ENCODE data around the gene TMEM179.

DNA sequence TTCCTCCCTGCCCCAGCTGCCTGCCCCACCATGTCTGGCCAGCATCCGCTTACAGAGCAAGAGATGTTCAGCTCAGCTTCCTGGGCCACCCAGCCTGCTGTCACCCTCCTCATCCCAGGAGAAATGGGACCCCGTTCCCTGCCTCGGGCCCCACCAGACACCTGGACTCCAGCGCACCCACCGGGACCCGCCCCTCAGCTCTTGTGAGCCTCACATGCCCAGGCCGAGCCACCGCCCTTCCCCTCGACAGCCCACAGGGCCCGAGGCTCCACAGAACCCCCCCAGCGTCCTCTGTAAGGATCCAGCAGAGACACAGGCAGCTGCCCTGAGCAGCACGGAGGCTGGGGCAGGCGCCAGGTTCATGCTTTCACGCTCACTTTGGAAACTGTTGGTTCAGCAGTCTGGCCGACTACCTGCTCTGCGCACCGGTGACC lies 43.4 kb downstream of the TMEM179 start:
- TF ChIP-seq SIN3A (IDR thresholded peaks at IDR 0.05; ENCODE audit: borderline replicate concordance, insufficient read depth, low read length) (no peak), POLR2AphosphoS5 (IDR thresholded peaks at IDR 0.05; ENCODE audit: low read depth, low read length) (no peak)
